SK-N-SH treated with all-trans-retinoic acid at 6 μM for 48 hours (cell line): ENCODE data around the gene PLEKHM3.

Experiments
- ISL1 ChIP-seq: fragments of 250-450 bp; sonication (Bioruptor Pico); IDR thresholded peaks from 2 replicates; pipeline ENCODE4 v2.1.2; 2022; ENCODE audit warnings: mild to moderate bottlenecking, moderate library complexity
- PPARA ChIP-seq: fragments of 250-450 bp; sonication (Bioruptor Pico); IDR thresholded peaks from 2 replicates; pipeline ENCODE4 v1.5.0; 2020; ENCODE audit warnings: mild to moderate bottlenecking, borderline replicate concordance
- RARB ChIP-seq: fragments of 250-450 bp; sonication (Bioruptor Pico); IDR thresholded peaks from 2 replicates; pipeline ENCODE4 v1.8.0; 2021; ENCODE audit warnings: mild to moderate bottlenecking, moderate library complexity
- SNAI2 ChIP-seq: fragments of 250-450 bp; sonication (Bioruptor Pico); IDR thresholded peaks from 2 replicates; pipeline ENCODE4 v1.5.0; 2020; ENCODE audit warnings: mild to moderate bottlenecking, moderate library complexity
- ZFP30 ChIP-seq: fragments of 450-650 bp; formaldehyde crosslinking; IDR thresholded peaks from 2 replicates; pipeline ENCODE4 v1.5.0; 2022; ENCODE audit warnings: mild to moderate bottlenecking, moderate library complexity
- TF ChIP-seq, protein P1 (sequence below): fragments of 250-450 bp; sonication (Bioruptor Pico); IDR thresholded peaks from 2 replicates; pipeline ENCODE4 v1.5.1; 2020; ENCODE audit warnings: low read depth, mild to moderate bottlenecking, moderate library complexity
- TF ChIP-seq, protein P2 (sequence below): fragments of 250-450 bp; sonication (Bioruptor Pico); IDR thresholded peaks from 2 replicates; pipeline ENCODE4 v1.5.1; 2021; ENCODE audit warnings: mild to moderate bottlenecking, moderate library complexity
- TF ChIP-seq, protein P3 (sequence below): fragments of 250-450 bp; sonication (Bioruptor Pico); IDR thresholded peaks from 2 replicates; pipeline ENCODE4 v1.5.0; 2020; ENCODE audit warnings: mild to moderate bottlenecking, moderate library complexity
- TF ChIP-seq, protein P4 (sequence below): fragments of 250-450 bp; sonication (Bioruptor Pico); IDR thresholded peaks from 2 replicates; pipeline ENCODE4 v1.8.0; 2021; ENCODE audit warnings: low read depth, mild to moderate bottlenecking, moderate library complexity, borderline replicate concordance

DNA sequence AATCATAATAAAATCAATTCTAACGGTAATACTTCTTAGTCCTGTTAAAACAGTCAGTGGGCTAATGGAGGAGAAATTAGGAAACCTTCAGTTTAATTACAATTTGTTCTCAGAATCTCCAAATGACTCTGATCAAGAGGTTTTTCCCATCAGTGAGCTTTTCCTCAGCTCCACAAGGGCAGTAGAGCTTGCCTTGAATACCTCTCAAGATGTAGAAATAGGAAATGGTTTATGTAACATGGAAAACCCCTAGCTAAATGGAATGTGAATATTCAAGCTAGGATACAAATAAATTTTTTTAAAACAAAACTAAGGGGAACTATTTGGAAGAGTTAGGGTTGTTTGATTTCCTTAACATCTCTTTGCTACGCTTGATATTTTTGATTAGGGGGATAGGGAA lies 87.5 kb downstream of the PLEKHM3 start:
- TF ChIP-seq, protein P1, sequence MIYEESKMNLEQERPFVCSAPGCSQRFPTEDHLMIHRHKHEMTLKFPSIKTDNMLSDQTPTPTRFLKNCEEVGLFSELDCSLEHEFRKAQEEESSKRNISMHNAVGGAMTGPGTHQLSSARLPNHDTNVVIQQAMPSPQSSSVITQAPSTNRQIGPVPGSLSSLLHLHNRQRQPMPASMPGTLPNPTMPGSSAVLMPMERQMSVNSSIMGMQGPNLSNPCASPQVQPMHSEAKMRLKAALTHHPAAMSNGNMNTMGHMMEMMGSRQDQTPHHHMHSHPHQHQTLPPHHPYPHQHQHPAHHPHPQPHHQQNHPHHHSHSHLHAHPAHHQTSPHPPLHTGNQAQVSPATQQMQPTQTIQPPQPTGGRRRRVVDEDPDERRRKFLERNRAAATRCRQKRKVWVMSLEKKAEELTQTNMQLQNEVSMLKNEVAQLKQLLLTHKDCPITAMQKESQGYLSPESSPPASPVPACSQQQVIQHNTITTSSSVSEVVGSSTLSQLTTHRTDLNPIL: no peak
- TF ChIP-seq, protein P2, sequence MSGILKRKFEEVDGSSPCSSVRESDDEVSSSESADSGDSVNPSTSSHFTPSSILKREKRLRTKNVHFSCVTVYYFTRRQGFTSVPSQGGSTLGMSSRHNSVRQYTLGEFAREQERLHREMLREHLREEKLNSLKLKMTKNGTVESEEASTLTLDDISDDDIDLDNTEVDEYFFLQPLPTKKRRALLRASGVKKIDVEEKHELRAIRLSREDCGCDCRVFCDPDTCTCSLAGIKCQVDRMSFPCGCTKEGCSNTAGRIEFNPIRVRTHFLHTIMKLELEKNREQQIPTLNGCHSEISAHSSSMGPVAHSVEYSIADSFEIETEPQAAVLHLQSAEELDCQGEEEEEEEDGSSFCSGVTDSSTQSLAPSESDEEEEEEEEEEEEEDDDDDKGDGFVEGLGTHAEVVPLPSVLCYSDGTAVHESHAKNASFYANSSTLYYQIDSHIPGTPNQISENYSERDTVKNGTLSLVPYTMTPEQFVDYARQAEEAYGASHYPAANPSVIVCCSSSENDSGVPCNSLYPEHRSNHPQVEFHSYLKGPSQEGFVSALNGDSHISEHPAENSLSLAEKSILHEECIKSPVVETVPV: no peak
- TF ChIP-seq PPARA (CRISPR knock-in tag): no peak
- TF ChIP-seq ZFP30 (CRISPR knock-in tag): no peak
- no peak for TF ChIP-seq SNAI2 (CRISPR knock-in tag)
- TF ChIP-seq, protein P3, sequence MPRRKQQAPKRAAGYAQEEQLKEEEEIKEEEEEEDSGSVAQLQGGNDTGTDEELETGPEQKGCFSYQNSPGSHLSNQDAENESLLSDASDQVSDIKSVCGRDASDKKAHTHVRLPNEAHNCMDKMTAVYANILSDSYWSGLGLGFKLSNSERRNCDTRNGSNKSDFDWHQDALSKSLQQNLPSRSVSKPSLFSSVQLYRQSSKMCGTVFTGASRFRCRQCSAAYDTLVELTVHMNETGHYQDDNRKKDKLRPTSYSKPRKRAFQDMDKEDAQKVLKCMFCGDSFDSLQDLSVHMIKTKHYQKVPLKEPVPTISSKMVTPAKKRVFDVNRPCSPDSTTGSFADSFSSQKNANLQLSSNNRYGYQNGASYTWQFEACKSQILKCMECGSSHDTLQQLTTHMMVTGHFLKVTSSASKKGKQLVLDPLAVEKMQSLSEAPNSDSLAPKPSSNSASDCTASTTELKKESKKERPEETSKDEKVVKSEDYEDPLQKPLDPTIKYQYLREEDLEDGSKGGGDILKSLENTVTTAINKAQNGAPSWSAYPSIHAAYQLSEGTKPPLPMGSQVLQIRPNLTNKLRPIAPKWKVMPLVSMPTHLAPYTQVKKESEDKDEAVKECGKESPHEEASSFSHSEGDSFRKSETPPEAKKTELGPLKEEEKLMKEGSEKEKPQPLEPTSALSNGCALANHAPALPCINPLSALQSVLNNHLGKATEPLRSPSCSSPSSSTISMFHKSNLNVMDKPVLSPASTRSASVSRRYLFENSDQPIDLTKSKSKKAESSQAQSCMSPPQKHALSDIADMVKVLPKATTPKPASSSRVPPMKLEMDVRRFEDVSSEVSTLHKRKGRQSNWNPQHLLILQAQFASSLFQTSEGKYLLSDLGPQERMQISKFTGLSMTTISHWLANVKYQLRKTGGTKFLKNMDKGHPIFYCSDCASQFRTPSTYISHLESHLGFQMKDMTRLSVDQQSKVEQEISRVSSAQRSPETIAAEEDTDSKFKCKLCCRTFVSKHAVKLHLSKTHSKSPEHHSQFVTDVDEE (CRISPR knock-in tag): no peak
- no peak for TF ChIP-seq ISL1 (CRISPR knock-in tag)
- TF ChIP-seq, protein P4, sequence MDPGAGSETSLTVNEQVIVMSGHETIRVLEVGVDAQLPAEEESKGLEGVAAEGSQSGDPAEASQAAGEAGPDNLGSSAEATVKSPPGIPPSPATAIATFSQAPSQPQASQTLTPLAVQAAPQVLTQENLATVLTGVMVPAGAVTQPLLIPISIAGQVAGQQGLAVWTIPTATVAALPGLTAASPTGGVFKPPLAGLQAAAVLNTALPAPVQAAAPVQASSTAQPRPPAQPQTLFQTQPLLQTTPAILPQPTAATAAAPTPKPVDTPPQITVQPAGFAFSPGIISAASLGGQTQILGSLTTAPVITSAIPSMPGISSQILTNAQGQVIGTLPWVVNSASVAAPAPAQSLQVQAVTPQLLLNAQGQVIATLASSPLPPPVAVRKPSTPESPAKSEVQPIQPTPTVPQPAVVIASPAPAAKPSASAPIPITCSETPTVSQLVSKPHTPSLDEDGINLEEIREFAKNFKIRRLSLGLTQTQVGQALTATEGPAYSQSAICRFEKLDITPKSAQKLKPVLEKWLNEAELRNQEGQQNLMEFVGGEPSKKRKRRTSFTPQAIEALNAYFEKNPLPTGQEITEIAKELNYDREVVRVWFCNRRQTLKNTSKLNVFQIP (CRISPR knock-in tag): no peak
- no peak for TF ChIP-seq RARB (CRISPR knock-in tag)
